ENCODE results near the gene KRTAP4-2. TPM values are rescaled to one million over a fixed set of nuclear protein-coding genes. Genes with fewer than 3 reads are reported as not detected.

Gene KRTAP4-2
- total RNA-seq, 1 donor from 2014 or later = not detected

Other genes starting within 250 kb of the KRTAP4-2 start
- gene KRT23, start 240.6 kb downstream of the KRTAP4-2 start, total RNA-seq = not detected in 2 replicates
- gene KRT39, start 211.3 kb downstream of the KRTAP4-2 start, total RNA-seq = not detected in 2 replicates
- gene KRT40, start 193.9 kb downstream of the KRTAP4-2 start, total RNA-seq = not detected in 2 replicates
- not detected in 2 replicates for gene KRTAP3-3, start 184.1 kb downstream of the KRTAP4-2 start, total RNA-seq
- not detected in 2 replicates for gene KRTAP3-2, start 178.3 kb downstream of the KRTAP4-2 start, total RNA-seq
- not detected in 2 replicates for gene KRTAP3-1, start 169.1 kb downstream of the KRTAP4-2 start, total RNA-seq
- gene KRTAP1-5, start 151.0 kb downstream of the KRTAP4-2 start, total RNA-seq = not detected in 2 replicates
- gene KRTAP1-4, start 148.0 kb downstream of the KRTAP4-2 start, total RNA-seq = not detected in 2 replicates
- gene KRTAP1-3, start 143.3 kb downstream of the KRTAP4-2 start, total RNA-seq = not detected in 2 replicates
- gene KRTAP1-1, start 136.8 kb downstream of the KRTAP4-2 start, total RNA-seq = not detected in 2 replicates
- gene KRTAP2-1, start 130.9 kb downstream of the KRTAP4-2 start, total RNA-seq = not detected in 2 replicates
- gene KRTAP2-2, start 123.0 kb downstream of the KRTAP4-2 start, total RNA-seq = not detected in 2 replicates
- not detected in 2 replicates for gene KRTAP2-3, start 118.1 kb downstream of the KRTAP4-2 start, total RNA-seq
- not detected in 2 replicates for gene KRTAP2-4, start 112.3 kb downstream of the KRTAP4-2 start, total RNA-seq
- gene KRTAP4-7, start 94.1 kb downstream of the KRTAP4-2 start, total RNA-seq = not detected in 2 replicates
- gene KRTAP4-8, start 80.1 kb downstream of the KRTAP4-2 start, total RNA-seq = not detected in 2 replicates
- not detected in 2 replicates for gene KRTAP4-16, start 76.0 kb downstream of the KRTAP4-2 start, total RNA-seq
- not detected in 2 replicates for gene KRTAP4-9, start 72.8 kb downstream of the KRTAP4-2 start, total RNA-seq
- not detected in 2 replicates for gene KRTAP4-11, start 59.8 kb downstream of the KRTAP4-2 start, total RNA-seq
- not detected in 2 replicates for gene KRTAP4-12, start 54.0 kb downstream of the KRTAP4-2 start, total RNA-seq
- not detected in 2 replicates for gene KRTAP4-6, start 37.7 kb downstream of the KRTAP4-2 start, total RNA-seq
- not detected in 2 replicates for gene KRTAP4-5, start 28.4 kb downstream of the KRTAP4-2 start, total RNA-seq
- gene KRTAP4-4, start 17.5 kb downstream of the KRTAP4-2 start, total RNA-seq = not detected in 2 replicates
- gene KRTAP4-3, start 10.0 kb downstream of the KRTAP4-2 start, total RNA-seq = not detected in 2 replicates
- gene KRTAP4-1, start 6.7 kb upstream of the KRTAP4-2 start, total RNA-seq = not detected in 2 replicates
- gene KRTAP9-1, start 11.7 kb upstream of the KRTAP4-2 start, total RNA-seq = not detected in 2 replicates
- gene KRTAP9-2, start 48.4 kb upstream of the KRTAP4-2 start, total RNA-seq = not detected in 2 replicates
- not detected in 2 replicates for gene KRTAP9-3, start 54.2 kb upstream of the KRTAP4-2 start, total RNA-seq
- gene KRTAP9-8, start 59.8 kb upstream of the KRTAP4-2 start, total RNA-seq = not detected in 2 replicates
- not detected in 2 replicates for gene KRTAP9-4, start 71.5 kb upstream of the KRTAP4-2 start, total RNA-seq
- not detected in 2 replicates for gene KRTAP9-9, start 77.2 kb upstream of the KRTAP4-2 start, total RNA-seq
- not detected in 2 replicates for gene KRTAP9-6, start 87.2 kb upstream of the KRTAP4-2 start, total RNA-seq
- gene KRTAP9-7, start 97.5 kb upstream of the KRTAP4-2 start, total RNA-seq = not detected in 2 replicates
- not detected in 2 replicates for gene KRTAP29-1, start 124.6 kb upstream of the KRTAP4-2 start, total RNA-seq
- not detected in 2 replicates for gene KRTAP16-1, start 131.1 kb upstream of the KRTAP4-2 start, total RNA-seq
- gene KRTAP17-1, start 137.5 kb upstream of the KRTAP4-2 start, total RNA-seq = not detected in 2 replicates
- not detected in 2 replicates for gene KRT33A, start 172.6 kb upstream of the KRTAP4-2 start, total RNA-seq
- not detected in 2 replicates for gene KRT33B, start 191.6 kb upstream of the KRTAP4-2 start, total RNA-seq
- not detected in 2 replicates for gene KRT34, start 204.1 kb upstream of the KRTAP4-2 start, total RNA-seq
- not detected in 2 replicates for gene KRT31, start 219.4 kb upstream of the KRTAP4-2 start, total RNA-seq
- gene KRT37, start 246.4 kb upstream of the KRTAP4-2 start, total RNA-seq = not detected in 2 replicates

Measured in activated T-helper 1 cell treated with anti-CD3 and anti-CD28 coated beads, Interleukin-12 subunit alpha, Interleukin-12 subunit beta, Interleukin-2, Interleukin-4 antibody, amounts not matched to agents 30 ng/mL and 10 ng/mL and 1 ng/mL, durations not matched to agents 14 hours and 24 hours and 36 hours (primary cell).